ENCODE measurements around the gene NFASC.

- TF ChIP-seq EGR1 (IDR thresholded peaks at IDR 0.05; ENCODE audit: low read depth in 2 of 2) = no peak
- no peak for TF ChIP-seq CTCF (IDR thresholded peaks at IDR 0.05; ENCODE audit: low read depth, low read length, missing input control)
- TF ChIP-seq TAF1 (conservative IDR thresholded peaks at IDR 0.05) = no peak
- no peak for TF ChIP-seq SP1 (IDR thresholded peaks at IDR 0.05)
- no peak for TF ChIP-seq REST (IDR thresholded peaks at IDR 0.05)
- TF ChIP-seq FOXA1 (IDR thresholded peaks at IDR 0.05) = no peak
- no peak for TF ChIP-seq ATF3 (IDR thresholded peaks at IDR 0.05)
- no peak for TF ChIP-seq HNF4A (conservative IDR thresholded peaks at IDR 0.05)
- no peak for TF ChIP-seq RXRA (IDR thresholded peaks at IDR 0.05)
- no peak for TF ChIP-seq YY1 (IDR thresholded peaks at IDR 0.05)
- TF ChIP-seq JUND (IDR thresholded peaks at IDR 0.05) = no peak
- TF ChIP-seq RAD21 (IDR thresholded peaks at IDR 0.05) = no peak
Measured at GRCh38 chr1:205009670-205010069, 139.0 kb downstream of the NFASC start.
